Muscle layer of colon (tissue), 2 donors: ENCODE measurements around the gene KLK13.

Source experiments
- H3K27ac ChIP-seq: one replicate; pipeline ENCODE4 v1.7.0; 2013; ENCODE audit warnings: low read depth, mild to moderate bottlenecking, low read length, moderate library complexity
- H3K27me3 ChIP-seq, 2 donors: one replicate each; pipeline ENCODE4 v1.7.0; 2013; ENCODE audit warnings: low read length in 2 of 2, mild to moderate bottlenecking in 2 of 2; ENCODE audit not compliant: insufficient read depth in 2 of 2, control insufficient read depth in 1 of 2
- H3K36me3 ChIP-seq: one replicate; pipeline ENCODE4 v1.7.0; 2013; ENCODE audit warnings: mild to moderate bottlenecking, low read length; ENCODE audit not compliant: insufficient read depth
- H3K4me1 ChIP-seq: one replicate; pipeline ENCODE4 v1.7.0; 2013; ENCODE audit warnings: mild to moderate bottlenecking, low read length; ENCODE audit not compliant: insufficient read depth
- H3K4me3 ChIP-seq, 2 donors: one replicate each; pipeline ENCODE4 v1.7.0; 2013; ENCODE audit warnings: low read length in 2 of 2, low read depth in 1 of 2, mild to moderate bottlenecking in 1 of 2, moderate library complexity in 1 of 2
- H3K9ac ChIP-seq: one replicate; pipeline ENCODE4 v1.7.0; 2013; ENCODE audit warnings: low read length
- H3K9me3 ChIP-seq: one replicate; pipeline ENCODE4 v1.7.0; 2013; ENCODE audit warnings: mild to moderate bottlenecking, low read length
- donor health status: abdominal sarcoma.
- donor health status: Adenocarcinoma of cecum.

The KLK13 gene

GRCh38 chr19:51047031-51047335, 17.9 kb downstream of the KLK13 start:
- no peak overlapping the region for H3K27ac ChIP-seq
- H3K4me3 ChIP-seq = no peak overlapping the region
- H3K4me1 ChIP-seq = no peaks in the 10 kb centered on the region
- H3K9ac ChIP-seq = no peak overlapping the region
- H3K9me3 ChIP-seq = no peaks in the 10 kb centered on the region
- H3K36me3 ChIP-seq = no peaks in the 10 kb centered on the region
- peaks cover 0 to 3% of the 10 kb centered on the region in 2 donors for H3K27me3 ChIP-seq

DNA sequence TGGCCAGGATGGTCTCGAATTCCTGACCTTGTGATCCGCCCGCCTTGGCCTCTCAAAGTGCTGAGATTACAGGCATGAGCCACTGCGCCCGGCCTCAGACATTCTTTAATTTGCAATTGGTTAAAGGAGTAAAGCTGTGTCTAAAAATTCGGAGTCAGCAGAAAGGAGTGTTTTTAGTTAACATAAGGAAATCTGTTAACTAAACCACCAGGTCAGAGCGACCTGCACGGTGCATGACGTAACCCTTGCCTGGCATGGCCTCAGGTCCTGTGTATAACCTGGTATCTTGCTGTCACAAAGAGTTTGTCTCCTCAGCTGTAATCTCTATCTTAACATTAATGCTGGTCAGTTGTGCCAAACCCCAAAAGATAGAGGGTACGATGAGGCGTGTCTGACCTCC, 20.6 kb downstream of the KLK13 start:
- no peaks in the 10 kb centered on the region for H3K4me1 ChIP-seq
- H3K36me3 ChIP-seq = no peaks in the 10 kb centered on the region
- H3K4me3 ChIP-seq = no peak overlapping the region
- no peaks in the 10 kb centered on the region for H3K9me3 ChIP-seq
- H3K27me3 ChIP-seq = no peaks in the 10 kb centered on the region
- H3K9ac ChIP-seq = no peak overlapping the region
- no peak overlapping the region for H3K27ac ChIP-seq

GRCh38 chr19:51043497-51043896, 21.4 kb downstream of the KLK13 start:
- H3K4me3 ChIP-seq = no peak overlapping the region
- no peaks in the 10 kb centered on the region for H3K4me1 ChIP-seq
- H3K36me3 ChIP-seq = no peaks in the 10 kb centered on the region
- H3K27ac ChIP-seq = no peak overlapping the region
- H3K27me3 ChIP-seq = no peaks in the 10 kb centered on the region
- H3K9ac ChIP-seq = no peak overlapping the region
- H3K9me3 ChIP-seq = no peaks in the 10 kb centered on the region

- H3K9ac ChIP-seq = no peak overlapping the region
- peaks cover 0 to under 1% of the 10 kb centered on the region in 2 donors for H3K27me3 ChIP-seq
- H3K9me3 ChIP-seq = no peaks in the 10 kb centered on the region
- H3K4me3 ChIP-seq = no peak overlapping the region
- H3K36me3 ChIP-seq = no peaks in the 10 kb centered on the region
- H3K27ac ChIP-seq = no peak overlapping the region
- H3K4me1 ChIP-seq = no peaks in the 10 kb centered on the region
Observed at GRCh38 chr19:51040151-51040550, 24.7 kb downstream of the KLK13 start.

DNA sequence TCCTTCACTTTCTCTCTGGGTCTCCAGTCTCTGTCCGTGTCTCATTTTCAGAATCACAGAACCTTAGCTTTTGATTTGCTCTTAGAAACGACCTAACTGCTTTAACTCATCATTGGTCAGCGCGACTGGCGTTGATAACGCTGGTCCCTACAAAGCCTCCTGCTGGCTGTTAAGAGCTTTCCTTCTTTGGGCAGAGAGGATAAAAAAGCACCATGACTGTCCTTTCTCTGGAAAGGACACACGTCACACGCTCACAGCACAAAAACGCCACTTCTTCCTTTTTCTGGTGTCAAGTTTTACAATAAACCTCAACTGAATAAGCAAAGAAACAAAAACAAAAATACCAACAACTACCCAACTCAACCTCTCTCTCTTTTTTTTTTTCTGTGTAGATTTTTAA, 28.4 kb downstream of the KLK13 start:
- H3K27me3 ChIP-seq = peaks cover 0 to 4% of the 10 kb centered on the region in 2 donors
- H3K9ac ChIP-seq = no peak overlapping the region

DNA sequence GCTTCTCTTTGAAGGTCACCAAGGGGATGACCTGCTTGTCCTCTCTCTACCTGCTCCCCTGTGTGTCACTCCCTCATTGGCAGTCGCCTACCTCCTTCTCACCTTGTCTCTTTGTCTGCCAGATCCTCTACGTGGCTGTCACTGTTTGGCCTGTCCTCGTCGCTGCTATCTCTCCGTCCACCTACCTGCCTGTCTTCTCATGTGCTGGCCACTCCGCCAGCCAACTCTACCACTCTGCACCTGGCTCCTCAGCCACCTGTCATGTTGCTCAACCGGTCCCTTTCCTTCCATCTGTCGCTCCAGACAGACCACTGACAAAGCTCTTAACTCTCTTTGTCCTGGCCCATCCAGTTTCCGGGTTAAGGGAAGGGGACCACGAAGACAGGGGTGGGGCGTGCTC, 30.2 kb downstream of the KLK13 start, which contains the start of gene KLK12:
TSS of gene KLK12 (minus strand) at position 299 of the 400 bp plus-strand sequence. CDS start 381 bp downstream, outside the sequence.
- Histone ChIP-seq H3K9ac (no peak within 1 kb of the TSS), H3K4me1 (no peaks in the 10 kb centered on the region), H3K36me3 (no peaks in the 10 kb centered on the region), H3K9me3 (no peaks in the 10 kb centered on the region), H3K27ac (no peak within 1 kb of the TSS), H3K4me3 (no peak within 1 kb of the TSS), H3K27me3 (peaks cover 0 to 4% of the 10 kb centered on the region in 2 donors)

More for the DNA sequence above, 28.4 kb downstream of the KLK13 start:
- H3K4me3 ChIP-seq = no peak overlapping the region
- no peaks in the 10 kb centered on the region for H3K9me3 ChIP-seq
- H3K36me3 ChIP-seq = no peaks in the 10 kb centered on the region
- H3K27ac ChIP-seq = no peak overlapping the region
- H3K4me1 ChIP-seq = no peaks in the 10 kb centered on the region

DNA sequence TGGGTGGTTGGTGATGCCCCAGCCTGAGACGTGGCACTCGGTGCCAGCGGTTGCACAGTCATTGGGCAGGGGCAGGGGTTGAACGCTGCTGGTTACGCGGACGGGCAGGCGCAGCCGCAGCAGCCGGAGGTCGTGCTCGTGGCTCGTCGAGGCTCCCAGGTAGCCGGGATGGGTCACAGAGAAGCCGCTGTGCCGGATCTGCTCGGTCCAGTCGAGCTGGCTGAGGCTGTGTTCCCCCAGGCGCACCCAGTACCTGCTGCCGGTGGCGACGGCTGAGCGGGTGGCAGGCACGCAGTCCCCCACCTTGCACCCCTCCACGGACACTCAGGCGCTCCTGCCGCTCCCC, 33.0 kb downstream of the KLK13 start:
- H3K36me3 ChIP-seq = no peaks in the 10 kb centered on the region
- H3K9me3 ChIP-seq = no peaks in the 10 kb centered on the region
- peaks cover 0 to 9% of the 10 kb centered on the region in 2 donors for H3K27me3 ChIP-seq
- H3K4me3 ChIP-seq = no peak overlapping the region
- no peak overlapping the region for H3K9ac ChIP-seq
- no peaks in the 10 kb centered on the region for H3K4me1 ChIP-seq
- H3K27ac ChIP-seq = no peak overlapping the region

DNA sequence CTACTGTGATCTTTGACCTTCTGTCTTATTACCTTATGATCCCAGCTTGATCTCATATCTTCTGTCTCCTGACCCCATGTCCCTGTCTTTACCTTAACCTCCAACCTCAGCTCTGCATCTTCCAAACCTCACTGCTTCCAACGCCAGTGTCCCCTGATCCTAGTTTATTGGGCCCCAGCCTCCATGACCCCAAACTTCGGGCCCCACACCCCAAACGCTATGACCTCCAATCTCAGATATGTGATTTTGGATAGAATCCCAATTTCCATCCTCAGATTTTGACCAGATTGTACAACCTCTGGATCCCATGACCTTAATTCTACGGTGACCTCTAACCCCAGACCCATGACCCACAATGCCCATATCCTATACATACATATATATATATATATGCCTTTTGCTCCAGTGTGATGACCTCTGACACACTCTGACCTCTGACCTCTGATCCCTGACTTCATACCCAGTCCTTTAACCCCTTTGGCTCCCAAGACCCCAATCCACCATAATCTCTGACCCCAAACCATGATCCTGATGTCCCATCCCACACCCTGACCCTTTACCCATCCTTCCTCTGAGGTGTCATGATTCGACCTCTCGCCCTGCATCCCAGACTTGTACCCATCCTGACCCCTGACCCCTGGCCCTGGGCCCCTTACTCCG, 33.5 kb downstream of the KLK13 start:
- no peak overlapping the region for H3K4me3 ChIP-seq
- no peaks in the 10 kb centered on the region for H3K36me3 ChIP-seq
- peaks cover 0 to 11% of the 10 kb centered on the region in 2 donors for H3K27me3 ChIP-seq
- no peaks in the 10 kb centered on the region for H3K9me3 ChIP-seq
- H3K27ac ChIP-seq = no peak overlapping the region
- no peak overlapping the region for H3K9ac ChIP-seq
- H3K4me1 ChIP-seq = no peaks in the 10 kb centered on the region

GRCh38 chr19:51030631-51031030, 34.3 kb downstream of the KLK13 start:
- H3K9me3 ChIP-seq = no peaks in the 10 kb centered on the region
- H3K27me3 ChIP-seq = peaks cover 0 to 16% of the 10 kb centered on the region in 2 donors
- H3K27ac ChIP-seq = no peak overlapping the region
- H3K9ac ChIP-seq = no peak overlapping the region
- H3K36me3 ChIP-seq = no peaks in the 10 kb centered on the region
- no peak overlapping the region for H3K4me3 ChIP-seq
- H3K4me1 ChIP-seq = no peaks in the 10 kb centered on the region

- Histone ChIP-seq H3K27me3 (peaks cover 0 to 21% of the 10 kb centered on the region in 2 donors), H3K9me3 (no peaks in the 10 kb centered on the region)
Observed at GRCh38 chr19:51029718-51030117, 35.2 kb downstream of the KLK13 start.

GRCh38 chr19:51027873-51028272, 37.0 kb downstream of the KLK13 start:
- Histone ChIP-seq H3K36me3 (no peaks in the 10 kb centered on the region), H3K27ac (no peak overlapping the region), H3K27me3 (peaks cover 8 to 21% of the 10 kb centered on the region in 2 donors), H3K4me3 (no peak overlapping the region), H3K9ac (no peak overlapping the region), H3K4me1 (no peaks in the 10 kb centered on the region), H3K9me3 (no peaks in the 10 kb centered on the region)

More at GRCh38 chr19:51029718-51030117, 35.2 kb downstream of the KLK13 start:
- no peak overlapping the region for H3K4me3 ChIP-seq
- H3K36me3 ChIP-seq = no peaks in the 10 kb centered on the region
- no peaks in the 10 kb centered on the region for H3K4me1 ChIP-seq
- H3K27ac ChIP-seq = no peak overlapping the region
- no peak overlapping the region for H3K9ac ChIP-seq

DNA sequence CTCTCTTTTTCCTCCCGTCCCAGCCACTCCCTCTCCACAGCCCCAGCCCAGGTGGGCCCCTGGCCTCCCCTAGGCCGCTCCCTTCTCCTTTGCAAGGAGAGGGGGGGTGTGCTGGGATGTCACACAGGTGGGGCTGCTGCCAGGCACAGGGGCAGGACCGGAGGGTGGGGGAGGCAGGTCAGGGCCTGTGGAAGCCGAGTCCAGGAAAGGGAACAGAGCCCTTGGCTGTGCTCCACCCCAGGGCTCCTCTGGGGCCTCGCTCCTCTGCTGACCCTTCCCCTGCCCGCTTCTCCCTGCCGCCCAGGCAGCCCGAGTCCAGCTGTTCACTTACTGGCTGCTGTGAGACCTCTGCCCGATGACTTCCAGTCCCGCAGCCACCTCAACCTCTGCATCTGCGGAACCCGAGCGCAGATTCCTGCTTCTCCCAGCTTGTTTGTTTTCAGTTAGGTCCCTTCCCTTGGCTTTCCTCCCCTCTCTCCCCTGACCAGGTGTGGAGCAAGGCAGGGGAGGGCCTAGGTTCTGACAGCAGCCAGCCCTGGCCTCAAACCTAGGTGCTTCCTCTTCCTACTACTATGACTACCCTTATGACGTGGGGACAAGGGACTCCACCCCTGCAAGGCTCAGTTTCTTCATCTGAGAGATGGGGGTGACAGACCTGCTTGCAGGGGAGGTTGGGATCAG, 37.6 kb downstream of the KLK13 start:
- H3K27ac ChIP-seq = no peak overlapping the region
- H3K4me1 ChIP-seq = no peaks in the 10 kb centered on the region
- no peaks in the 10 kb centered on the region for H3K36me3 ChIP-seq
- H3K9me3 ChIP-seq = no peaks in the 10 kb centered on the region
- H3K4me3 ChIP-seq = no peak overlapping the region
- H3K9ac ChIP-seq = no peak overlapping the region
- H3K27me3 ChIP-seq = peaks cover 8 to 21% of the 10 kb centered on the region in 2 donors
